Neural crest cell (in vitro differentiated cells): ENCODE data around the gene CORO7. TPM values are rescaled to one million over a fixed set of nuclear protein-coding genes. Genes with fewer than 3 reads are reported as not detected.

ENCODE experiments used
- DNase-seq: peaks from one replicate; pipeline ENCODE4 v3.0.0; 2021; ENCODE audit warnings: low read depth, mixed read lengths, low spot score
- H3K27ac Mint-ChIP-seq: one replicate; pipeline ENCODE4 v1.8.0; 2021; ENCODE audit warnings: mild to moderate bottlenecking, mixed read lengths; ENCODE audit not compliant: unreplicated experiment
- H3K27me3 Mint-ChIP-seq: 2 replicates; pipeline ENCODE4 v1.8.0; 2021; ENCODE audit warnings: low read depth, mild to moderate bottlenecking, mixed read lengths
- H3K36me3 Mint-ChIP-seq: 2 replicates; pipeline ENCODE4 v1.8.0; 2021; ENCODE audit warnings: low read depth, mild to moderate bottlenecking, mixed read lengths
- H3K4me1 Mint-ChIP-seq: 2 replicates; pipeline ENCODE4 v1.8.0; 2021; ENCODE audit warnings: mixed read lengths
- H3K4me3 Mint-ChIP-seq: one replicate; pipeline ENCODE4 v1.8.0; 2021; ENCODE audit warnings: mild to moderate bottlenecking, mixed read lengths
- H3K9me3 Mint-ChIP-seq: 2 replicates; pipeline ENCODE4 v1.8.0; 2021; ENCODE audit warnings: mixed read lengths
- total RNA-seq: library from RNA; stranded (reverse); gene quantifications from 2 replicates; pipeline ENCODE4 v1.2.1, GENCODE V29; 2021
- TF ChIP-seq, protein P1 (sequence below): fragments of 200-600 bp; sonication (generic); conservative IDR thresholded peaks from 2 replicates; pipeline ENCODE4 v1.5.0; 2021; ENCODE audit warnings: antibody characterized with exemption, mild to moderate bottlenecking

CORO7 gene
- total RNA-seq, 1 donor from 2014 or later: 43.2 TPM

- Mint-ChIP-seq H3K27ac (no peak overlapping the region), H3K27me3 (no peaks in the 10 kb centered on the region), H3K4me1 (peaks cover 19% of the 10 kb centered on the region), H3K9me3 (no peaks in the 10 kb centered on the region), H3K4me3 (peak overlapping the region; percentile 56), H3K36me3 (no peaks in the 10 kb centered on the region)
- no peak for DNase-seq
- TF ChIP-seq, protein P1, sequence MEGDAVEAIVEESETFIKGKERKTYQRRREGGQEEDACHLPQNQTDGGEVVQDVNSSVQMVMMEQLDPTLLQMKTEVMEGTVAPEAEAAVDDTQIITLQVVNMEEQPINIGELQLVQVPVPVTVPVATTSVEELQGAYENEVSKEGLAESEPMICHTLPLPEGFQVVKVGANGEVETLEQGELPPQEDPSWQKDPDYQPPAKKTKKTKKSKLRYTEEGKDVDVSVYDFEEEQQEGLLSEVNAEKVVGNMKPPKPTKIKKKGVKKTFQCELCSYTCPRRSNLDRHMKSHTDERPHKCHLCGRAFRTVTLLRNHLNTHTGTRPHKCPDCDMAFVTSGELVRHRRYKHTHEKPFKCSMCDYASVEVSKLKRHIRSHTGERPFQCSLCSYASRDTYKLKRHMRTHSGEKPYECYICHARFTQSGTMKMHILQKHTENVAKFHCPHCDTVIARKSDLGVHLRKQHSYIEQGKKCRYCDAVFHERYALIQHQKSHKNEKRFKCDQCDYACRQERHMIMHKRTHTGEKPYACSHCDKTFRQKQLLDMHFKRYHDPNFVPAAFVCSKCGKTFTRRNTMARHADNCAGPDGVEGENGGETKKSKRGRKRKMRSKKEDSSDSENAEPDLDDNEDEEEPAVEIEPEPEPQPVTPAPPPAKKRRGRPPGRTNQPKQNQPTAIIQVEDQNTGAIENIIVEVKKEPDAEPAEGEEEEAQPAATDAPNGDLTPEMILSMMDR: no peak
Observed at GRCh38 chr16:4353675-4354074, 62.7 kb downstream of the CORO7 start.

DNA sequence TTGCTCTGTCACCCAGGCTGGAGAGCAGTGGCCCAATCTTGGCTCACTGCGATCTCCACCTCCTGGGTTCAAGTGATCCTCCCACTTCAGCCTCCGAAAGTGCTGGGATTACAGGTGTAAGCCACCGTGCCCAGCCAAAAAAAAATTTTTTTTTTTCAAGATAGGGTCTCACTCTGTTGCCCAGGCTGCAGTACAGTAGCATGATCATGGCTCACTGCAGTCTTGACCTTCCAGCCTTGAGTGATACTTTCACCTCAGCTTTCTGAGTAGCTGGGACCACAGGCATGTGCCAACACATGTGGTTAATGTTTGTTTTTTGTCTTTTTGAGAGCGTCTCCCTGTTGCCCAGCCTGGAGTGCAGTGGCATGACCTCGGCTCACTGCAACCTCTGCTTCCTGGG, 63.6 kb downstream of the CORO7 start:
- Mint-ChIP-seq H3K36me3 (no peaks in the 10 kb centered on the region), H3K4me1 (peaks cover 24% of the 10 kb centered on the region), H3K27me3 (no peaks in the 10 kb centered on the region), H3K9me3 (no peaks in the 10 kb centered on the region), H3K4me3 (no peak overlapping the region), H3K27ac (no peak overlapping the region)
- TF ChIP-seq, protein P1: no peak
- DNase-seq: no peak

GRCh38 chr16:4351880-4352279, 64.5 kb downstream of the CORO7 start:
- Mint-ChIP-seq H3K9me3 (no peaks in the 10 kb centered on the region), H3K36me3 (no peaks in the 10 kb centered on the region), H3K27me3 (no peaks in the 10 kb centered on the region), H3K4me3 (peak overlapping the region; percentile 92), H3K27ac (no peak overlapping the region), H3K4me1 (peaks cover 24% of the 10 kb centered on the region)
- DNase-seq: no peak
- TF ChIP-seq, protein P1: no peak

DNA sequence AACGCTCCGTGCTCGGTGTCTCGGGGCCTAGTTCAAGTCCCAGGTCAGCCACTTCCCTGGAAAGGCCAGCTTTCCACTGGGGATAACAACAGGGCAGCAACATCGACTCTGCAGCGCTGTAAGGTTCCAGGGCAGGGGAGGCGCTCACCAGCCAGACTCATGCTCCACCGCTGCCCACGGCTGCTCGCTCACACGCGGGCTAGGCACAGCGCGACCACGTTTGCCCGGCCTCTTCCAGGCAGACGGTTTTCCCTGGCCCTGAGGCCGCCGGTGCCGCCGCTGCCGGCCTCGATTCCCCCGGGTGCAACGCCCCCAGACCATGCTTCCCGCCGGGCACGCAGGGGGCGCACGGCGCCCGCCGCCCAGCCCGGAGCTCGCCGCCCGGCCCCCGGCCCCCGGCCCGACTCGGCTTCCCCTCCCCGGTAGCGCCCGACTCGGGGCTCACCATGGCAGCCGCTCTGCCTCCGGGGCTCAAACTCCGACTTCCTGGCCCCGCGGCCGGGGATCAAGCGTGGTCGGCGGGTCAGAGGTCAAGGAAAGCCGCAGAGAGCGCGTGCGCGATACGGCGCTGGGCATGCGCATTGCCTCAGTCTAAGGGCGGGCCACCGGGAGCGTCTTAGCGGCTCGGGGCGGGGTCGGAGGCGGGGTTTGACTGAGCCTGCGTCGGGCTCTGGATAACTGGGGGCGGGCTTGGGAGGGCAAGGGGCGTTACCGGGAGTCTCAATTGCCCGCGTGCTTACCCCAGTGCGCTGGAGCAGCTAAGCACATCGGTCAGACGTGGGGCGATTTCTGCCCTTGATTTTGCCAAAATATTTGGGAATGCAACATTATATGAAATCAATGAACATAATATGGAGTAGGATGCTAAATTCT, 65.4 kb downstream of the CORO7 start, which contains the start of gene PAM16:
PAM16 (minus strand) TSS at position 535 of the 873 bp plus-strand sequence; CDS start at position 448, 87 bp downstream.
- peak within 1 kb of the TSS; percentile 92 for H3K4me3 Mint-ChIP-seq
- H3K9me3 Mint-ChIP-seq: no peaks in the 10 kb centered on the region
- TF ChIP-seq, protein P1: peak; percentile 39
- H3K27me3 Mint-ChIP-seq: no peaks in the 10 kb centered on the region
- peaks cover 24% of the 10 kb centered on the region for H3K4me1 Mint-ChIP-seq
- peak within 1 kb of the TSS; percentile 91 for H3K27ac Mint-ChIP-seq
- no peaks in the 10 kb centered on the region for H3K36me3 Mint-ChIP-seq
- DNase-seq: peak; percentile 100

GRCh38 chr16:4350365-4350786, 66.0 kb downstream of the CORO7 start:
- peak overlapping the region; percentile 91 for H3K27ac Mint-ChIP-seq
- no peaks in the 10 kb centered on the region for H3K9me3 Mint-ChIP-seq
- no peaks in the 10 kb centered on the region for H3K27me3 Mint-ChIP-seq
- DNase-seq: no peak
- no peaks in the 10 kb centered on the region for H3K36me3 Mint-ChIP-seq
- peaks cover 24% of the 10 kb centered on the region for H3K4me1 Mint-ChIP-seq
- TF ChIP-seq, protein P1: no peak
- peak overlapping the region; percentile 92 for H3K4me3 Mint-ChIP-seq
